ENCODE measurements around the gene USH2A.

- no peak for TF ChIP-seq CTCF (IDR thresholded peaks at IDR 0.05)
- no peak for TF ChIP-seq EP300 (IDR thresholded peaks at IDR 0.05)
- no peak for TF ChIP-seq POLR2A (IDR thresholded peaks at IDR 0.05)
These were observed 719.0 kb downstream of the USH2A start for GRCh38 chr1:215704089-215704860.
